ENCODE results near the gene C1R.

DNA sequence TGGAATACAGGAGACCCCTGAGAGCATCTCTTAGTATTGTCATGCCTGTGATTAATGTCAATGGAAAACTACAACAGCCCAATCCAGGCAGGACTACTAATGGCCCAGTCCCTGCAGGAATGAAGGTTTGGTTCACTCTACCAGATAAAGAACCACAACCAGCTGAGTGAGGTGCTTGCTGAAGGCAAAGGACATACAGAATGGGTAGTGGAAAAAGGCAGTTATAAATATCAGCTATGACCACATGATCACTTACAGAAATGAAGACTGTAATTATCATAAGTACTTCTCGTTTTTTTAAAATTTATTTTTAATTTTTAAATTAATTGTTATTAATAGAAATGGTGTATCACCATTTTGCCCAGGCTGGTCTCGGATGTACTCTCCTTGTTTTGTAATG, 56.8 kb downstream of the C1R start:
- TF ChIP-seq, protein P1, sequence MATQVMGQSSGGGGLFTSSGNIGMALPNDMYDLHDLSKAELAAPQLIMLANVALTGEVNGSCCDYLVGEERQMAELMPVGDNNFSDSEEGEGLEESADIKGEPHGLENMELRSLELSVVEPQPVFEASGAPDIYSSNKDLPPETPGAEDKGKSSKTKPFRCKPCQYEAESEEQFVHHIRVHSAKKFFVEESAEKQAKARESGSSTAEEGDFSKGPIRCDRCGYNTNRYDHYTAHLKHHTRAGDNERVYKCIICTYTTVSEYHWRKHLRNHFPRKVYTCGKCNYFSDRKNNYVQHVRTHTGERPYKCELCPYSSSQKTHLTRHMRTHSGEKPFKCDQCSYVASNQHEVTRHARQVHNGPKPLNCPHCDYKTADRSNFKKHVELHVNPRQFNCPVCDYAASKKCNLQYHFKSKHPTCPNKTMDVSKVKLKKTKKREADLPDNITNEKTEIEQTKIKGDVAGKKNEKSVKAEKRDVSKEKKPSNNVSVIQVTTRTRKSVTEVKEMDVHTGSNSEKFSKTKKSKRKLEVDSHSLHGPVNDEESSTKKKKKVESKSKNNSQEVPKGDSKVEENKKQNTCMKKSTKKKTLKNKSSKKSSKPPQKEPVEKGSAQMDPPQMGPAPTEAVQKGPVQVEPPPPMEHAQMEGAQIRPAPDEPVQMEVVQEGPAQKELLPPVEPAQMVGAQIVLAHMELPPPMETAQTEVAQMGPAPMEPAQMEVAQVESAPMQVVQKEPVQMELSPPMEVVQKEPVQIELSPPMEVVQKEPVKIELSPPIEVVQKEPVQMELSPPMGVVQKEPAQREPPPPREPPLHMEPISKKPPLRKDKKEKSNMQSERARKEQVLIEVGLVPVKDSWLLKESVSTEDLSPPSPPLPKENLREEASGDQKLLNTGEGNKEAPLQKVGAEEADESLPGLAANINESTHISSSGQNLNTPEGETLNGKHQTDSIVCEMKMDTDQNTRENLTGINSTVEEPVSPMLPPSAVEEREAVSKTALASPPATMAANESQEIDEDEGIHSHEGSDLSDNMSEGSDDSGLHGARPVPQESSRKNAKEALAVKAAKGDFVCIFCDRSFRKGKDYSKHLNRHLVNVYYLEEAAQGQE (IDR thresholded peaks at IDR 0.05; ENCODE audit: insufficient read depth in 1 of 2, low read depth in 2 of 2, low read length in 2 of 2) = no peak
- TF ChIP-seq POLR2AphosphoS5 (IDR thresholded peaks at IDR 0.05; ENCODE audit: low read depth, low read length) = no peak
- TF ChIP-seq TAF1 (IDR thresholded peaks at IDR 0.05; ENCODE audit: borderline replicate concordance, insufficient read depth, low read length) = no peak
- no peak for TF ChIP-seq SIN3A (IDR thresholded peaks at IDR 0.05; ENCODE audit: borderline replicate concordance, insufficient read depth, low read length)
- TF ChIP-seq FOXP2 (optimal IDR thresholded peaks at IDR 0.05; ENCODE audit: borderline replicate concordance, extremely low read depth, extremely low read length, insufficient read depth) = no peak

Measured in PFSK-1 (cell line).